Thymus (tissue), 11 donors: Measurements from ENCODE around the gene LRP1B. TPM values are rescaled to one million over a fixed set of nuclear protein-coding genes. Genes with fewer than 3 reads are reported as not detected.

Source experiments
- DNase-seq, 9 donors: peaks; one replicate each; pipeline ENCODE4 v3.0.0-alpha.2; 2013; ENCODE audit warnings: low spot score in 9 of 9, low read depth in 6 of 9, missing footprints in 1 of 9
- H3K27ac ChIP-seq, 2 donors: one replicate each; pipeline ENCODE4 v1.5.1; 2013; ENCODE audit warnings: control low read depth in 1 of 2, low read depth in 1 of 2, low read length in 1 of 2, mild to moderate bottlenecking in 1 of 2, moderate library complexity in 1 of 2
- H3K27me3 ChIP-seq, 2 donors: one replicate each; pipeline ENCODE4 v1.5.1; 2013; ENCODE audit warnings: low read length in 1 of 2; ENCODE audit not compliant: control insufficient read depth in 2 of 2, insufficient read depth in 1 of 2
- H3K36me3 ChIP-seq, 2 donors: one replicate each; pipeline ENCODE4 v1.5.1; 2013; ENCODE audit warnings: low read length in 1 of 2, mild to moderate bottlenecking in 1 of 2, moderate library complexity in 1 of 2; ENCODE audit not compliant: control insufficient read depth in 2 of 2, insufficient read depth in 2 of 2
- H3K4me1 ChIP-seq, 2 donors: one replicate each; pipeline ENCODE4 v1.5.1; 2013; ENCODE audit warnings: low read length in 2 of 2; ENCODE audit not compliant: control insufficient read depth in 2 of 2, insufficient read depth in 2 of 2
- H3K4me3 ChIP-seq, 2 donors: one replicate each; pipeline ENCODE4 v1.5.1; 2013; ENCODE audit warnings: low read length in 2 of 2, control low read depth in 1 of 2, mild to moderate bottlenecking in 1 of 2
- H3K9me3 ChIP-seq, 2 donors: one replicate each; pipeline ENCODE4 v1.5.1; 2013; ENCODE audit warnings: low read length in 1 of 2, mild to moderate bottlenecking in 1 of 2; ENCODE audit not compliant: control insufficient read depth in 2 of 2, insufficient read depth in 1 of 2
- WGBS: extraction: QIAGEN DNeasy Blood & Tissue Kit; methylation state at CpG from one replicate; pipeline ENCODE4 v1.1.7; 2013; 5-methylcytosine and 5-hydroxymethylcytosine counted together
- polyA plus RNA-seq: library from polyadenylated mRNA; stranded (reverse); fragments of 200-250 nt; gene quantifications from one replicate; pipeline ENCODE4 v1.2.3, GENCODE V29; 2013
- total RNA-seq: library from RNA; stranded (reverse); fragments of 120-200 nt; gene quantifications from one replicate; pipeline ENCODE4 v1.2.4, GENCODE V29; 2013
- donor health status: healthy.

Gene LRP1B
- total and polyA plus RNA-seq, 2 donors = 0.18 to 0.28 TPM

- DNase-seq = no peak
- Histone ChIP-seq H3K9me3 (no peaks in the 10 kb centered on the region), H3K36me3 (no peaks in the 10 kb centered on the region), H3K27me3 (no peaks in the 10 kb centered on the region), H3K4me1 (no peaks in the 10 kb centered on the region), H3K27ac (no peak overlapping the region), H3K4me3 (no peak overlapping the region)
- WGBS = 97% methylated on average over 3 of the region's 3 CpGs
Observed at GRCh38 chr2:140621583-140622362, 1509.0 kb downstream of the LRP1B start.

DNA sequence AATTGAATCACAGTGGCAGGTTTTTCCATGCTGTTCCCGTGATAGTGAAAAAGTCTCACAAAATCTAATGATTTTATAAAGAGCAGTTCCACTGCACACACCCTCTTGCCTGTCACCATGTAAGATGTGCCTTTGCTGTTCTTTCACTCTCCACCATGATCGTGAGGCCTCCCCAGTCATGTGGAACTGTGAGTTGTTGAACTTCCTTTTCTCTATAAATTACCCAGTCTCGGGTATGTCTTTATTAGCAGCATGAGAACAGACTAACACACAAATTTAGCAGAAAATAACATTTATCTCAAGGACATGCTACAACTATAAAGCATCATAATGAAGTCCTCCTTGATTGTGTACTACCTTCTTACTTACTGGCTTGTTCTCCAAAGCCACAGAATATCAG, 1526.0 kb downstream of the LRP1B start:
- Histone ChIP-seq H3K27ac (no peak overlapping the region), H3K4me3 (no peak overlapping the region), H3K9me3 (no peaks in the 10 kb centered on the region), H3K27me3 (no peaks in the 10 kb centered on the region), H3K4me1 (no peaks in the 10 kb centered on the region), H3K36me3 (no peaks in the 10 kb centered on the region)
- WGBS = 80% methylated on average over 3 of the region's 3 CpGs
- no peak for DNase-seq

DNA sequence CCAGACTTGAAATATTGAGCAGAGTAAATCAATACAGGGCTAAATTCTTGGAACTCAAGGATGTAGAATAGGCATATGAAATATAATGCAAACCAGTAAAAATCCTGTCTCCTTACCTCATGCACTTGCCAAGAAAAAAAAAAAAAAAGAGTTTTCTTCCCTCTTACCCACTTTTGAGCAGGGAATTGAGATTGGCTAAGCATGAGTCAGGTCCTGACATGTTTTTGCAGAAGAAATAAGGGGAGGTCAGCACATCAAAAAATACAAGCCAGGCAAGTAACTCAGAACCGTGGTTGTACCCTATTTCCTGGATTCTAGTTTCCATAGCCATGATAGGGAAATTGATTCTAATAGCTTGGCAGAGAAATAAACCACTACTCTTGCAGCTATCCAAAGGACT, 1526.7 kb downstream of the LRP1B start:
- no peak overlapping the region for H3K4me3 ChIP-seq
- no peak overlapping the region for H3K27ac ChIP-seq
- H3K4me1 ChIP-seq = no peaks in the 10 kb centered on the region
- H3K9me3 ChIP-seq = no peaks in the 10 kb centered on the region
- WGBS = 80% methylated on average over 1 of the region's 1 CpG
- H3K27me3 ChIP-seq = no peaks in the 10 kb centered on the region
- H3K36me3 ChIP-seq = no peaks in the 10 kb centered on the region
- no peak for DNase-seq

- H3K9me3 ChIP-seq = no peaks in the 10 kb centered on the region
- no peak overlapping the region for H3K27ac ChIP-seq
- 97% methylated on average over 4 of the region's 4 CpGs for WGBS
- no peaks in the 10 kb centered on the region for H3K36me3 ChIP-seq
- H3K4me1 ChIP-seq = no peaks in the 10 kb centered on the region
- no peak overlapping the region for H3K4me3 ChIP-seq
- DNase-seq = no peak
- no peaks in the 10 kb centered on the region for H3K27me3 ChIP-seq
Observed at GRCh38 chr2:140603416-140603815, 1527.4 kb downstream of the LRP1B start.

DNA sequence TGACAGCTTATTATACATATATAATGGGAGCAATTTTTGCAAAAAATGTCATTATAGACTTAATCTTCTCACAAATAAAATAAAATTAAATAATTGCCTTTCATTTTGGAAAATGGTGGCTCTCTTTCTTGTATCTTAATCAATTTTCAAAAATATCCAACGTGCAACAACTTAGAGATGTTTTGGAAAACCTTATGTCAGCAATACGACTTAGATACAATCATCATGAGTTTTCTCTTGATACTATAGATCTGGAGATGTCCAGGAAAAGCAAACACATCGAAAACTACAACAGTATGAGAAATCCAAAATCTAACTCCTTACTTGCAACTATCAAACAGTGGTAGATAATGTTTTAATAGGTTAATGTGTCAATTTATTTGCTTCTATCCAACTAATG, 1529.0 kb downstream of the LRP1B start:
- Histone ChIP-seq H3K36me3 (no peaks in the 10 kb centered on the region), H3K27ac (no peak overlapping the region), H3K27me3 (no peaks in the 10 kb centered on the region), H3K4me3 (no peak overlapping the region), H3K9me3 (no peaks in the 10 kb centered on the region), H3K4me1 (no peaks in the 10 kb centered on the region)
- no peak for DNase-seq
- 86% methylated on average over 3 of the region's 3 CpGs for WGBS

- no peaks in the 10 kb centered on the region for H3K4me1 ChIP-seq
- H3K27me3 ChIP-seq = no peaks in the 10 kb centered on the region
- no peaks in the 10 kb centered on the region for H3K9me3 ChIP-seq
- no peak overlapping the region for H3K27ac ChIP-seq
- WGBS = 96% methylated on average over 1 of the region's 1 CpG
- H3K36me3 ChIP-seq = no peaks in the 10 kb centered on the region
- no peak overlapping the region for H3K4me3 ChIP-seq
- no peak for DNase-seq
Observed at GRCh38 chr2:140601342-140601741, 1529.5 kb downstream of the LRP1B start.

DNA sequence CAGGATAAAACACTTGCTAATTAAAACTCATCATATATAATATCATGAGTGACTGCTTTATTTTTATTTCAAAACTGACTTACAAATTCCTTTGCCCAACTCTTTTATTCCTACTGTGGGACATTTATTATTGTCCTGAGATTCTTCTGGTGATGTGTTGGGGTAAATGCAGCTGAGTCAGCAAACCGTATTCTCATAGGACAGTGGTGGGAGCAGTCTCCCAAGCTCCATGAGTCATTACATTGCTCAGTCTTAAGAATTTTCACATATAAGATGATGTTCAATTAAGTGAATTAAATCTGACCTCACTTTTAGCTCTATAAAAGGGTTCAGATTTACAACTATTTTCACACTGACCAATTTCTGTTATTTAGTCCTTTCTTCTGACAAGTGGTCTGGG, 1530.7 kb downstream of the LRP1B start:
- H3K36me3 ChIP-seq = no peaks in the 10 kb centered on the region
- WGBS = 94% methylated on average over 1 of the region's 1 CpG
- no peak for DNase-seq
- no peaks in the 10 kb centered on the region for H3K27me3 ChIP-seq
- no peak overlapping the region for H3K4me3 ChIP-seq
- no peak overlapping the region for H3K27ac ChIP-seq
- H3K9me3 ChIP-seq = no peaks in the 10 kb centered on the region
- H3K4me1 ChIP-seq = no peaks in the 10 kb centered on the region

DNA sequence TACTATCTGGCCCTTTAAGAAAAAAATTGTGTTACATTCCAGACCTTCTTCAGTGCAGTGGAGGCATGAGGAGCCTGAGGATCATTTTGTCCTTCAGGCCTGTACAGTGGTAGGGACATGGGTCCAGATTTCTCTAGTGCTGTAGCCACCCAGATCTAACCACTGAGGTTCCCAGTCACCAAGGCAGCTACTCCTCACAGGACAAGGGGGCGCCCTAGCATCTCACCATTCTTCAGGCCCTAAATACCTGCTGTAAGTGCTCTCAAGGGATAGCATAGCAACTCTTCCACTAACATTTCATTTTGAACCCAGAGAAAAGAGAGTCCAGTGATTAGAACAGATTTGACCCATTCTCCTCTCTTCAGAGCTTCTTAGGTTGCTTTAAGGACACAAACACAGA, 1533.0 kb downstream of the LRP1B start:
- H3K36me3 ChIP-seq = no peaks in the 10 kb centered on the region
- no peak overlapping the region for H3K27ac ChIP-seq
- no peaks in the 10 kb centered on the region for H3K27me3 ChIP-seq
- no peaks in the 10 kb centered on the region for H3K9me3 ChIP-seq
- DNase-seq = no peak
- H3K4me1 ChIP-seq = no peaks in the 10 kb centered on the region
- WGBS = 96% methylated on average over 1 of the region's 1 CpG
- no peak overlapping the region for H3K4me3 ChIP-seq

- Histone ChIP-seq H3K9me3 (no peaks in the 10 kb centered on the region), H3K27me3 (no peaks in the 10 kb centered on the region), H3K4me3 (no peak overlapping the region), H3K4me1 (no peaks in the 10 kb centered on the region), H3K27ac (no peak overlapping the region), H3K36me3 (no peaks in the 10 kb centered on the region)
- no peak for DNase-seq
- WGBS = 72% methylated on average over 1 of the region's 1 CpG
Observed at GRCh38 chr2:140597205-140597604, 1533.6 kb downstream of the LRP1B start.
